HL-60 (cell line): ENCODE measurements around the gene TNIK.

ENCODE experiments used
- DNase-seq, 2 experiments: peaks; one replicate each; pipeline ENCODE4 v3.0.0-alpha.2; 2010 to 2020; ENCODE audit warnings: low read depth in 1 of 2, low spot score in 1 of 2
- H3K27ac ChIP-seq: fragments of 250-450 bp; sonication (Bioruptor Pico); replicated peaks from 2 replicates; pipeline ENCODE4 v1.5.1; 2020; ENCODE audit warnings: mild to moderate bottlenecking, moderate library complexity
- H3K27me3 ChIP-seq: fragments of 250-450 bp; sonication (Bioruptor Pico); 2 replicates; pipeline ENCODE4 v1.5.1; 2021; ENCODE audit warnings: mild to moderate bottlenecking, moderate library complexity; ENCODE audit not compliant: insufficient read depth, poor library complexity, severe bottlenecking
- H3K4me3 ChIP-seq: replicated peaks from 2 replicates; pipeline ENCODE4 v1.5.1; 2011; ENCODE audit warnings: mild to moderate bottlenecking, control low read depth, low read length; ENCODE audit not compliant: insufficient read depth
- GABPA ChIP-seq: IDR thresholded peaks from 2 replicates; pipeline ENCODE4 v1.6.1; 2012; ENCODE audit warnings: low read depth
- POLR2AphosphoS5 ChIP-seq: IDR thresholded peaks from 2 replicates; pipeline ENCODE4 v1.6.1; 2012; ENCODE audit warnings: low read depth
- SPI1 ChIP-seq: IDR thresholded peaks from 2 replicates; pipeline ENCODE4 v1.6.1; 2012; ENCODE audit warnings: low read depth, mild to moderate bottlenecking, borderline replicate concordance
- TF ChIP-seq, protein P1 (sequence below): IDR thresholded peaks from one replicate; pipeline ENCODE4 v1.5.1; 2011; ENCODE audit warnings: low read length, control low read depth, inconsistent platforms; ENCODE audit not compliant: insufficient read depth
- TF ChIP-seq, protein P2 (sequence below): IDR thresholded peaks from 2 replicates; pipeline ENCODE4 v1.6.1; 2012; ENCODE audit warnings: low read depth; ENCODE audit not compliant: insufficient replicate concordance

The TNIK gene

DNA sequence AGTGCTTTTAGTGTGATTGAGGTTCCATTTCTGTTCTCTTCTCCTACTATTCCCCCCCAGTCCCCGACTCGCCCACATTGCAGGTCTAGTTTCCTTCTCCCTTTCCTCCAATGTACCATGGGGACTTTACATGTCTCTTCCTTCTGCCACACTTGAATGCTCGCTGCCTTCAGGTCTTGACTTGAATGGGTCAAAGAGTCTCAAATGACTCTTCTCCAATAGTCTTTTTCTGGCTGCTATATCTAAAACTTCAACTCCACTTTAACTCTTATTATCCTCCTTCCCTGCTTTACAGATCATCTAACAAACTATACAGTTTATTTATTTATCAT is 219.7 kb downstream of the TNIK start:
- Histone ChIP-seq H3K4me3 (no peak overlapping the region), H3K27me3 (no peaks in the 10 kb centered on the region), H3K27ac (no peak overlapping the region)
- DNase-seq, result no peak
- TF ChIP-seq SPI1 (no peak), POLR2AphosphoS5 (no peak), GABPA (no peak)
- TF ChIP-seq, protein P1, sequence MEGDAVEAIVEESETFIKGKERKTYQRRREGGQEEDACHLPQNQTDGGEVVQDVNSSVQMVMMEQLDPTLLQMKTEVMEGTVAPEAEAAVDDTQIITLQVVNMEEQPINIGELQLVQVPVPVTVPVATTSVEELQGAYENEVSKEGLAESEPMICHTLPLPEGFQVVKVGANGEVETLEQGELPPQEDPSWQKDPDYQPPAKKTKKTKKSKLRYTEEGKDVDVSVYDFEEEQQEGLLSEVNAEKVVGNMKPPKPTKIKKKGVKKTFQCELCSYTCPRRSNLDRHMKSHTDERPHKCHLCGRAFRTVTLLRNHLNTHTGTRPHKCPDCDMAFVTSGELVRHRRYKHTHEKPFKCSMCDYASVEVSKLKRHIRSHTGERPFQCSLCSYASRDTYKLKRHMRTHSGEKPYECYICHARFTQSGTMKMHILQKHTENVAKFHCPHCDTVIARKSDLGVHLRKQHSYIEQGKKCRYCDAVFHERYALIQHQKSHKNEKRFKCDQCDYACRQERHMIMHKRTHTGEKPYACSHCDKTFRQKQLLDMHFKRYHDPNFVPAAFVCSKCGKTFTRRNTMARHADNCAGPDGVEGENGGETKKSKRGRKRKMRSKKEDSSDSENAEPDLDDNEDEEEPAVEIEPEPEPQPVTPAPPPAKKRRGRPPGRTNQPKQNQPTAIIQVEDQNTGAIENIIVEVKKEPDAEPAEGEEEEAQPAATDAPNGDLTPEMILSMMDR, result no peak
- TF ChIP-seq, protein P2, sequence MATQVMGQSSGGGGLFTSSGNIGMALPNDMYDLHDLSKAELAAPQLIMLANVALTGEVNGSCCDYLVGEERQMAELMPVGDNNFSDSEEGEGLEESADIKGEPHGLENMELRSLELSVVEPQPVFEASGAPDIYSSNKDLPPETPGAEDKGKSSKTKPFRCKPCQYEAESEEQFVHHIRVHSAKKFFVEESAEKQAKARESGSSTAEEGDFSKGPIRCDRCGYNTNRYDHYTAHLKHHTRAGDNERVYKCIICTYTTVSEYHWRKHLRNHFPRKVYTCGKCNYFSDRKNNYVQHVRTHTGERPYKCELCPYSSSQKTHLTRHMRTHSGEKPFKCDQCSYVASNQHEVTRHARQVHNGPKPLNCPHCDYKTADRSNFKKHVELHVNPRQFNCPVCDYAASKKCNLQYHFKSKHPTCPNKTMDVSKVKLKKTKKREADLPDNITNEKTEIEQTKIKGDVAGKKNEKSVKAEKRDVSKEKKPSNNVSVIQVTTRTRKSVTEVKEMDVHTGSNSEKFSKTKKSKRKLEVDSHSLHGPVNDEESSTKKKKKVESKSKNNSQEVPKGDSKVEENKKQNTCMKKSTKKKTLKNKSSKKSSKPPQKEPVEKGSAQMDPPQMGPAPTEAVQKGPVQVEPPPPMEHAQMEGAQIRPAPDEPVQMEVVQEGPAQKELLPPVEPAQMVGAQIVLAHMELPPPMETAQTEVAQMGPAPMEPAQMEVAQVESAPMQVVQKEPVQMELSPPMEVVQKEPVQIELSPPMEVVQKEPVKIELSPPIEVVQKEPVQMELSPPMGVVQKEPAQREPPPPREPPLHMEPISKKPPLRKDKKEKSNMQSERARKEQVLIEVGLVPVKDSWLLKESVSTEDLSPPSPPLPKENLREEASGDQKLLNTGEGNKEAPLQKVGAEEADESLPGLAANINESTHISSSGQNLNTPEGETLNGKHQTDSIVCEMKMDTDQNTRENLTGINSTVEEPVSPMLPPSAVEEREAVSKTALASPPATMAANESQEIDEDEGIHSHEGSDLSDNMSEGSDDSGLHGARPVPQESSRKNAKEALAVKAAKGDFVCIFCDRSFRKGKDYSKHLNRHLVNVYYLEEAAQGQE, result no peak

DNA sequence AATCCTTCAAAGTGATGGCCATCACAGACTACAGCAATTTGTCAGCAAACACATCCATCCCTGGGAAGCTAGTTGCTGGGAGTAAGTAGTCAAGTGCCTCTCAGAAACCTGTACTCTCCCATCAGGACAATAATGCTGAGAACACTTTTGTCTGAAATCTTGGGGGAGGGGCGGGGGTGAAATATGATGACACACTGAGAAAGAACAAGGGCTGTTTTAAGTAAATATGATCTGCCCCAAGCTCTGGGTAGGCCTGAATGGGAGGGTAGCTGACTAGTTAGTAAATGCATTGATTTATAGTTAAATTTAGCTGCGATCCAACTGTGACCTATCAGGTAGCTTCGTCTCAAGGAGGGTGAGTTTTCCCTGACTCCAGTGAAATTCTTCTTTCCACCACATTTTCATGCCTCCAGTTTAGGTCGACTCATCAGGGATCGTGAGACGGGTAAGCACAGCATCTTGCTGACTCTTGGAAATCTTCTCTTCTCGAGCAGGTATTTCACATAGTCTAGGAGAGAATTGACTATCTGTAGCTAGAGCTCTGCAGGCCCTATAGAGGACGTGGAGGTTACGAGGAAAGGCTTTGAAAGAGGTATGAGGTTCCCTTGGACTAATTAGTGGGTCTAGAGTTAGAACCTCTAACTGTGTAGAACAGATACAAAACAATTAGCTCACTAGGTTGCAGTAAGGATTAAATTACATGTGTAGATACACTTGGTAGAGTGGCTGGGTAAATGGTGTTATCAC is 220.3 kb downstream of the TNIK start:
- no peaks in the 10 kb centered on the region for H3K27me3 ChIP-seq
- no peak overlapping the region for H3K27ac ChIP-seq
- TF ChIP-seq, protein P2, result no peak
- TF ChIP-seq, protein P1, result no peak
- TF ChIP-seq POLR2AphosphoS5, result no peak
- TF ChIP-seq GABPA, result no peak
- TF ChIP-seq SPI1, result no peak

DNA sequence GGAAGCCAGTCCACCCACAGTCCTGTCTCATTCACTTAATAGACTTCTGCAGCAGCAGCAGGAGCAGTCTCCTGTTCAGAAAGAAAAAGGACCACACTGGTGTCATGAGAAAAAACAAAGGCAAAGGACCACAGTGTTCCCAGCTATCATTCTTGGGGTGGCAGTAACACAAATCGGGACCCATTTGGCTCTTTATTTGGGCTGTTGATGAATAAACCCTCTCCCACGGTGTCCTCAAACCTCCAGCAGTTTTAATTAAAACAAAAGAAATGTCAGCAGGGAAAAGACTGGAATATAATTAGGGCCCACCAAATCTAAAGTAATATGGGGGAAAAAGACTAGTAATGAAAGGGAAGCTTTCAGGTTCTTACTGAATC is 223.2 kb downstream of the TNIK start:
- Histone ChIP-seq H3K27me3 (no peaks in the 10 kb centered on the region), H3K27ac (no peak overlapping the region), H3K4me3 (no peak overlapping the region)
- DNase-seq, result no peak
- TF ChIP-seq, protein P1, result no peak
- TF ChIP-seq GABPA (no peak), POLR2AphosphoS5 (no peak), SPI1 (no peak)
- TF ChIP-seq, protein P2, result no peak

More for the DNA sequence above, 220.3 kb downstream of the TNIK start:
- no peak for DNase-seq
- no peak overlapping the region for H3K4me3 ChIP-seq
